WERI-Rb-1 (cell line): ENCODE data around the gene GAB4.

Experiments used
- DNase-seq: peaks from one replicate; pipeline ENCODE4 v3.0.0-alpha.2; 2020
- H3K27ac ChIP-seq: fragments of 250-450 bp; sonication (Bioruptor Pico); 2 replicates; pipeline ENCODE4 v1.5.1; 2020; ENCODE audit warnings: mild to moderate bottlenecking, moderate library complexity
- H3K27me3 ChIP-seq: fragments of 250-450 bp; sonication (Bioruptor Pico); 2 replicates; pipeline ENCODE4 v1.5.1; 2021; ENCODE audit warnings: mild to moderate bottlenecking, low read depth, moderate library complexity; ENCODE audit not compliant: insufficient read depth, severe bottlenecking
- H3K36me3 ChIP-seq: fragments of 250-450 bp; sonication (Bioruptor Pico); 2 replicates; pipeline ENCODE4 v1.5.1; 2020; ENCODE audit warnings: mild to moderate bottlenecking, moderate library complexity
- H3K4me3 ChIP-seq: 2 replicates; pipeline ENCODE4 v1.5.1; 2011; ENCODE audit warnings: low read depth, mild to moderate bottlenecking, control low read depth, low read length
- H3K9me3 ChIP-seq: fragments of 250-450 bp; sonication (Bioruptor Pico); 2 replicates; pipeline ENCODE4 v1.5.1; 2021; ENCODE audit warnings: mild to moderate bottlenecking, moderate library complexity; ENCODE audit not compliant: severe bottlenecking
- TF ChIP-seq, protein P1 (sequence below): IDR thresholded peaks from 2 replicates; pipeline ENCODE4 v1.5.1; 2011; ENCODE audit warnings: low read depth, mild to moderate bottlenecking, control low read depth, inconsistent platforms, low read length

The GAB4 gene

DNA sequence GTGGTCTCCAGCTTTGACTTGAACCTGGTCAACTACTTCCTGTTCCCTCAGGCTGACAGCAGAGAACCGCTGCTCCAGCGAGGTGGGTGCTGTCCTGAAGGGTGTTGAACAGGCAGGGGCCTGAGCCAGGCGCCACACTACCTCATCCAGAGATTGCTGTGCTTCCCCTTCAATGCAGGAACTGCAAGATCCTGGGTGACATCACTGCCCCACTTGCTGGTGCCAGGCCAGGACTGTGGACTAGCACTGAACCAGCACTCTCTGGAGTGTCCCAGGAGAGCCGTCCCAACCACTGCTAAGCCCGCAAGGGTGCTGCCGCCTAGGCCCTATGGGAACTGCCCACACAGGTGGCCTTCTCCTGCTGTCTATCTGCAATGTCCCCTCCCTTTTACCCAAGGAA is 51.7 kb downstream of the GAB4 start:
- Histone ChIP-seq H3K27me3 (peaks cover 65% of the 10 kb centered on the region), H3K36me3 (no peaks in the 10 kb centered on the region), H3K27ac (no peak overlapping the region), H3K4me3 (no peak overlapping the region), H3K9me3 (no peaks in the 10 kb centered on the region)
- DNase-seq: no peak
- TF ChIP-seq, protein P1, sequence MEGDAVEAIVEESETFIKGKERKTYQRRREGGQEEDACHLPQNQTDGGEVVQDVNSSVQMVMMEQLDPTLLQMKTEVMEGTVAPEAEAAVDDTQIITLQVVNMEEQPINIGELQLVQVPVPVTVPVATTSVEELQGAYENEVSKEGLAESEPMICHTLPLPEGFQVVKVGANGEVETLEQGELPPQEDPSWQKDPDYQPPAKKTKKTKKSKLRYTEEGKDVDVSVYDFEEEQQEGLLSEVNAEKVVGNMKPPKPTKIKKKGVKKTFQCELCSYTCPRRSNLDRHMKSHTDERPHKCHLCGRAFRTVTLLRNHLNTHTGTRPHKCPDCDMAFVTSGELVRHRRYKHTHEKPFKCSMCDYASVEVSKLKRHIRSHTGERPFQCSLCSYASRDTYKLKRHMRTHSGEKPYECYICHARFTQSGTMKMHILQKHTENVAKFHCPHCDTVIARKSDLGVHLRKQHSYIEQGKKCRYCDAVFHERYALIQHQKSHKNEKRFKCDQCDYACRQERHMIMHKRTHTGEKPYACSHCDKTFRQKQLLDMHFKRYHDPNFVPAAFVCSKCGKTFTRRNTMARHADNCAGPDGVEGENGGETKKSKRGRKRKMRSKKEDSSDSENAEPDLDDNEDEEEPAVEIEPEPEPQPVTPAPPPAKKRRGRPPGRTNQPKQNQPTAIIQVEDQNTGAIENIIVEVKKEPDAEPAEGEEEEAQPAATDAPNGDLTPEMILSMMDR: no peak

DNA sequence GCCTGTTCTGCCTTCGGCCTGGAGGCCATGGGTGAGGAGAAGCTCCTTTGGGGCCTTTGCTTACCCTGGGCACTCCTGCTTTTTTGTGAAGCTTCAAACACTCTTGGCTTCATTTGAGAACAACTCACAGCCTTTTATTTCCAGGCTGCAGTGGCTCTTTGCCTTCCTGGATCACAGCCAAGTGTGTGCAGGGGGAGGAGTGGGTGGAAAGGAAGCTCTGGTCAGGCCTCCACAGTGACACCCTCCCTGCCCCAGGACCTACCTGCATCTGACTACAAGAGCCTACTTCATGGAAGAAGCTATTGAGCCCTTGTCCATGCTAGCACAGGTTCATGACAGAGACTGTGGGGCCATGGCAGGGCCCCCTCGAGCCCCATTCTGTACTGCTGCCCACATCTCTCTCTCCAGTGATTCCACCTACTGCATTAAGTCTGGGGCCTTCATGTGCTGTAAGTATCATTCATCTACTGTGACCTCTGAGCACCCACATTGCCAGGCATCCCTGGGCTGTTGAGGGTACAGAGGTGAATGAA is 52.3 kb downstream of the GAB4 start:
- Histone ChIP-seq H3K27me3 (peaks cover 60% of the 10 kb centered on the region), H3K9me3 (no peaks in the 10 kb centered on the region)
- no peak for DNase-seq

DNA sequence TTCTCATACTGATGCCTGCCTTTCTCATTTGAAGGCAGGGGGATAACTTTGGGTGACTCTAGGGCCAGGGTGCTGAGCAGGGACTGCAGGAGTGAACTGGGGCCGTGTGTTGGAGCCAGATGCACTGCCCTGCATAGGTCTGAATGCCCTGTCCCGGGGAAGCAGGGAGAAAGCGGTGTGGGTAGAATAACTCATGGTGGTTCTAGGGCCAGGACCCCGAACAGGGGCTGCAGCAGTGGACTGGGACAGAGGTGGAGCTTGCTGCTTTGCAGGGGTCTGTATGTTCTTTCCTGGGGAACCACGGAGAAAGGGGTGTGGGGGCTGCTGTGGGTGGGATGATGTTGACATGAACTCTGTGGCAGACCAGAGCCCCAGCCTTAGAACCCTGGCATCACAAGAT is 52.9 kb downstream of the GAB4 start:
- TF ChIP-seq, protein P1: no peak
- no peak overlapping the region for H3K27ac ChIP-seq
- peaks cover 53% of the 10 kb centered on the region for H3K27me3 ChIP-seq
- no peak overlapping the region for H3K4me3 ChIP-seq
- DNase-seq: no peak
- H3K36me3 ChIP-seq: no peaks in the 10 kb centered on the region
- no peaks in the 10 kb centered on the region for H3K9me3 ChIP-seq

More for the DNA sequence above, 52.3 kb downstream of the GAB4 start:
- TF ChIP-seq, protein P1: no peak
- no peaks in the 10 kb centered on the region for H3K36me3 ChIP-seq
- no peak overlapping the region for H3K4me3 ChIP-seq
- no peak overlapping the region for H3K27ac ChIP-seq

DNA sequence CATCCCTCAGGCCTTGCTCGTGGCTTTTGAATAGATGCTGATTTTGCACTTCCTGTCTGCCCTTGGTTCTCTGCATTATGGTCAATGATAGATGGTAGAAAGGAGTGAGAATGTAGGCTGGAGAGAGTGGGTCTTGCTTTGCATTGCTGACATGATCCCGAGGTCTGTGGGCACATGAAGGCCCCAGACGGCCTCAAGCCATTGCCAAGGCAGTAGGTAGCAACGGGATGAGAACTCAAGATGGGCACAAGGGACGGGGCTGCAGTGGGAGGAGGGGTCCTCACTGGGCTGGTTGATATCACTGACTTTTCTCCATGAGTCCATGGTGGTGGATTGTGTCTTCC is 54.0 kb downstream of the GAB4 start:
- H3K4me3 ChIP-seq: no peak overlapping the region
- DNase-seq: no peak
- H3K9me3 ChIP-seq: no peaks in the 10 kb centered on the region
- TF ChIP-seq, protein P1: no peak
- H3K36me3 ChIP-seq: no peaks in the 10 kb centered on the region
- no peak overlapping the region for H3K27ac ChIP-seq
- H3K27me3 ChIP-seq: peaks cover 46% of the 10 kb centered on the region

DNA sequence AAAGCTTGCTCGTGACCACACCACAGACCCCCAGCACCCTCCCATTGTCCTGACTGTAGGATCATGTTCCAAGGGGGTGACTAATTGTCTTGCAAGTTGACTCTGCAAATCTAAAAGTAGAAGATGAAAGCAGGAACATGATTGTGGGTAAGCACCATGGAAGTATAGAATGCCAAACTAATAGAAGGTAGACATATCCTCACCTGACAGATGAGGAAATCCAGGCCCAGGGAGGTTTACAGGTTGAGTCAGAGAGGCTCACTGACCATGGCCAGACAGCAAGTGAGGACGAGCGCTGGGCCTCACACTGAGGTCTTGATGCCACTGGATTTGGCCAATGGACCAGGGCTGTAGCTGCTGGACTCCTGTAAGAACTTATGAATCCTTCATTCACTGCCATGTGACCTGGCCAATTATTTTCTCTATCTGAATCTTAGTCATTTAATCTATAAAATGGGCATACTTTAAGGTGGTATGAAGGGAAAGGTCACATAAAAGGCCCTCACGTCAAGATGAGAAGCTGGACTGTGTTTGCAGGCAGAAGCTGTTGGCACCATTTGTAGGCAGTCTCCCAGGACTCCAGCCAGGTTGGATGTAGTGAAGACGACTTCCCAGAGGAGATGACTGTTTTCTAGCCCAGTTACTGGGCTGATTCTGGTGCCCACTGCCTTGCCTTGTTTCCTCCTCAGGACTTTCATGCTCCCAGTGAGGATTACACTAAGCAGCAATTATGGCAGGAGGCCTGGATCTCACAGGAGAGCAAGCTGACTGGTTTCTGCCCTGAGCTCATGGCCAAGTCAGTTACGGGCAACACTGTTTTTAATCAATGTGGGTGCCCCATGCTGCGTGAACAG is 54.6 kb downstream of the GAB4 start:
- TF ChIP-seq, protein P1: no peak
- no peak for DNase-seq
- Histone ChIP-seq H3K4me3 (no peak overlapping the region), H3K27ac (no peak overlapping the region), H3K27me3 (peaks cover 44% of the 10 kb centered on the region), H3K9me3 (no peaks in the 10 kb centered on the region), H3K36me3 (no peaks in the 10 kb centered on the region)
